ENCODE measurements around the gene CRACDL. TPM values are rescaled to one million over a fixed set of nuclear protein-coding genes. Genes with fewer than 3 reads are reported as not detected.
"Not testable (repeated sequence)": the region's sequence is repeated elsewhere in the genome, so short reads cannot be mapped to it uniquely, and the experiment has no call there.

Gene CRACDL
- total RNA-seq, 2 experiments from 2014 or later = 0.04 to 0.15 TPM

DNA sequence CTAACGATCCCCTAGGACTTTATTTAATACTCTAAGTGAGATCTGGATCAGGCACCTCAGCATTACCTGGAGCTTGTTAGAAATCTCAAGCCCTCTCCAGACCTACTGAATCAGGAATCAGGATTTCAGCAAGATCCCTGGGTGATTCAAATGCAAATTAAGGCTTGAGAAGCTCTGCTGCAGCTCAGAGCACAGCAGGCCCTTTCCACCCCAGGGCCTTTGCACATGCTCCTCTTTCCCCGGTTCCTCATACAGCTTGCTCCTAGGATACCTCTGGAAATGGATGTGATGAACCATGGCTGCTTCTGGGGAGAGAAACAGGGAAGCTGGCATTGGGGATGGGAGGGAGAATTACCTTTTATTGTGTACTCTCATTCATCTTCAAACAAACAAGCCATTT lies 164.8 kb downstream of the CRACDL start:
- ChIA-PET CTCF (interaction anchor here (0.6 to 3.4 kb wide), 13 partner anchors 26 to 256 kb away, joined by 3 to 16 read pairs (median 3); no protein-coding TSS in a partner anchor), POLR2A (interaction anchor here (0.6 to 2.1 kb wide), 8 partner anchors 13 to 132 kb away, joined by 3 to 17 read pairs (median 4); partner anchors contain the start of gene MGAT4A)

- ChIA-PET CTCF (interaction anchor here (1.2 to 3.4 kb wide), 3 partner anchors 39 to 120 kb away, joined by 3 to 16 read pairs (median 6); partner anchors contain the start of gene MGAT4A), POLR2A (no interaction called here)
Measured at GRCh38 chr2:98769784-98770183, 166.2 kb downstream of the CRACDL start.

DNA sequence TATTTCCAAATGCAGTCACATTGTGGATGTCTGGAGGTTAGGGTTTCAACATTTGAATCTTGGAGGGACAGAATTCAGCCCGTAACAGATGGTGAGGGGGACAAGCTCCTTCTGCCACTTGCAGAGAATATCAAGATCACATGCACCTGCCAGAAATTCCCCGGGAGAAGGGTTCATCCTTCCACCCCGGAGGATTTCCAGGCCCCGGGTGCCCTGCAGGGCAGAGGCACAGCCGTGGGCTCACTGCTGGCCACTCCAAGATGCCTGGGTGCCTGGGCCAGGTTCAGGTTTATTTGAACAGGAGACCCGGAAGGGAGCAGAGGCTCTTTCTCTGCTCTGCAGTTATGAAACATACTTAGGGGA lies 166.9 kb downstream of the CRACDL start:
- ChIA-PET POLR2A (no interaction called here), CTCF (interaction anchor here (2.5 to 3.4 kb wide), 2 partner anchors 38 to 120 kb away, joined by 6 to 16 read pairs; partner anchors contain the start of gene MGAT4A)

DNA sequence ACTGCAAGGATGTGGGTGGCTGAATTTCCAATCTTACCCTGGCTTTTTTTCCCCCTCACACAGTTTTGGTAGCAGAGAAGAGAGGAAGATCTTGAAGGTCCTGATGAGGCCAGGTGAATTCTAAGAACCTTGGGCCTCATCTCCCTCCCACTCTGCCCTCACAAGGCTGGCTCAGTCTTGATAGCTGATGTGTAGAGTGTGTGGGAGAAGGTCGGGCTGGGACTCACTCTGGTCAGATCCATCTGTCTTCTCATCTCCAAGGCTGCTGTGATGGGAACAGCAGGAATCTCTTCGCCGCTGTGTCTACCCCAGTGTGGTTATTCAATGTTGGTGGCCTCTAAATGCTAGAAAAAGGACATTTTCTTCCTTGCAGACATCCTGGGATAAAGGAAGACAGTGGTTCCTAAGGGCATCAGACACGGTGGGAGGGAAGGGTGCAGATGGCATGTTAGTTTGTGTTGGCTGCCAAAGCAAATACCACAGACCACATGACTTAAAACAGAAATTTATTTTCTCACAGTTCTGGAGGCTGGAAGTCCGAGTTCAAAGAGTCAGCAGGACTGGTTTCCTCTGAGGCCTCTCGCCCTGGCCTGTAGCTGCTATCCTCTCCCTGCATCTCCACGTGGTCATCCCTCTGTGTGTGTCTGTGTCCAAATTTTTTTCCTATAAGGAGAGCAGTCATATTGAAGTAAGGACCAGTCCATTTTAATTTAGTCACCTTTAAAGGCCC lies 167.5 kb downstream of the CRACDL start:
- CTCF ChIA-PET = interaction anchor here (1.2 to 3.4 kb wide), 3 partner anchors 38 to 119 kb away, joined by 4 to 16 read pairs (median 6); partner anchors contain the start of gene MGAT4A
- POLR2A ChIA-PET = interaction anchor here (0.6 to 1.2 kb wide), 3 partner anchors 9 to 68 kb away, joined by 3 to 8 read pairs (median 3); partner anchors contain the start of gene MGAT4A

- ChIA-PET POLR2A (no interaction called here), CTCF (interaction anchor here (0.5 kb wide), 1 partner anchor 73 kb away, joined by 3 read pairs; no protein-coding TSS in a partner anchor)
Measured at GRCh38 chr2:98764499-98764898, 171.5 kb downstream of the CRACDL start.

GRCh38 chr2:98763209-98763951 lies 172.6 kb downstream of the CRACDL start:
- ChIA-PET POLR2A (no interaction called here), CTCF (no interaction called here)

DNA sequence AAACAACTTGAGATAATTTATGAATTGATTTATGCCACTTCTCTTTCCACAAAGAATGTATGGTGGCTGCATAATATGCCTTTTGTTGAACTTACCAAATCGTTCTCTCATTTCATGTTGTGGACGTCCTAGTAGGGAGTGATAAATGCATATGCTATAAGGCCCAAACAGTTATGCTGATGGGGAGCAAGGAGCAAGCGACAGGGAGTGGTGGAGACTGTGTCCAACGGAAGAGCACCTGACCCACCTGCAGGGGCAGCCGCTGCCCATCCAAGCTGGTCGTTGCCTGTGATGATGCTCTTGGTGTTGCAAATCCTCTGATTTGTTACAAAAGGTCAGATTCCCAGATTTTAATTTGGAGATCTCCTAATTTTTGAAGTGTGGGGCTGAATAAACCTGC lies 174.1 kb downstream of the CRACDL start:
- ChIA-PET POLR2A (no interaction called here), CTCF (no interaction called here)

DNA sequence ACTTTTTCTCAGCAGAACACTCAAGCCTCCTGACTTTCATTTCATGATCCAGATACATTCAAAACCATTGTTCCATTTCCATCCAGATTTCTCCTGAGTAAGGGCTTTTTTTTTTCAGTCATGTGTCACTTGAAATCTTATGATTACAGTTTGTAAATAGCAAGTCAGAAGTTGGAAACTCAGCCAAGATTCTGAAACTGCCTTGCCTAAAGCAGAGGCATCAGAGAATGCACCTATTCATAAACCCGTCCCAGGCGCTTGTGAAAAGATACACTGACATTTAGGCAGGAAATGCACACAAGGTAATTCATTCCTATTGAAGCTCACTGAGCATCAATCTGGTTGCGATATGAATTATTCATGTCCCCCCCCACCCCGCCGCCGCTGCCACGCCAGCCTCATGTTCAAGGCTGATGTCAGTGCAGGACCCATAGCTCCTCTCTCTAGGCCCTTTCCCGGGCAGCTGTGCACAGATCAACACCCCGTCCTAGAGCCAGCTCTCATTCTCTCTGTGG lies 174.7 kb downstream of the CRACDL start:
- ChIA-PET POLR2A (no interaction called here), CTCF (no interaction called here)

GRCh38 chr2:98759827-98760625 lies 176.0 kb downstream of the CRACDL start:
- POLR2A ChIA-PET = interaction anchor here (0.7 to 1.1 kb wide), 2 partner anchors 8 to 12 kb away, joined by 3 to 6 read pairs; no protein-coding TSS in a partner anchor
- CTCF ChIA-PET = no interaction called here

DNA sequence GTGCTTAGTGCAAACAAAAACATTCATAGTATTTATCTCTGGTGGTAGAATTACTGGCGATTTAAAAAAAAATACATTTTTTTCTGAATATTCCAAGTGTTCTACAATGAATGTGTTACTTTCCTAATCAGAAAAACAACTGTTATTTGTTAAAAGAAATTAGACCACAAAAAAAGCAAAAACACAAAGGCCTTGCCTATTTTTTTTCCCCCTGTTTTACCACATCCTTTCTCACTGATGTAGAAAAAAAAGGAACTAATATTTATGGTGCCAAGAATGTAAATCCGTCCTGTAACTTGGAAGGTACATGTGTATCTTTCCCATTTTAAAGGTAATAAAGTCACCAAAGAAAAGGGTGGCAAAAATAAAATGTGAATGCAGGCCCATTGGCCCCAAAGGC lies 176.7 kb downstream of the CRACDL start:
- CTCF ChIA-PET = no interaction called here

GRCh38 chr2:98757904-98758421 lies 178.1 kb downstream of the CRACDL start:
- POLR2A ChIA-PET = interaction anchor here (0.8 to 1.0 kb wide), 3 partner anchors 13 to 20 kb away, joined by 3 to 5 read pairs (median 4); no protein-coding TSS in a partner anchor
- CTCF ChIA-PET = no interaction called here

More for the DNA sequence above, 176.7 kb downstream of the CRACDL start:
- POLR2A ChIA-PET = interaction anchor here (1.1 kb wide), 1 partner anchor 9 kb away, joined by 3 read pairs; no protein-coding TSS in a partner anchor

DNA sequence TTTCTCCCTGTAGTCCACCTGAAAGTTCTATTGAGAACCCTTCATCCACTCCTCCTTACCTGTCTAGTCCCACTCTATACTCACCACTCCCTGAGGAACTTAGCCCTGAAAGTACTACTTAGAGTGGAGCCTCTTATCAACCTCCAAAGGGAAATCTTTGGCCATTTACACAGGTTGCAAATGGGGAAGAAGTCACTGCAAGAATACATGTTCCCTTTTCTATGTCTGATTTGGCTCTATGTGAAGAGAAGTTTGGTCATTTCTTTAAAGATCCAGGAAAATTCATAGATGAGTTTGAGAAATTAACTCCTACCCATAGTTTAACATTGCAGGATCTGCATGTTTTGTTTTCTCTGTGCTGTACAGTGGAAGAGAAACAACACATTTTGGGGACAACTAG lies 182.2 kb downstream of the CRACDL start:
- ChIA-PET CTCF (interaction anchor here (1.7 kb wide), 1 partner anchor 14 kb away, joined by 3 read pairs; no protein-coding TSS in a partner anchor), POLR2A (no interaction called here)

DNA sequence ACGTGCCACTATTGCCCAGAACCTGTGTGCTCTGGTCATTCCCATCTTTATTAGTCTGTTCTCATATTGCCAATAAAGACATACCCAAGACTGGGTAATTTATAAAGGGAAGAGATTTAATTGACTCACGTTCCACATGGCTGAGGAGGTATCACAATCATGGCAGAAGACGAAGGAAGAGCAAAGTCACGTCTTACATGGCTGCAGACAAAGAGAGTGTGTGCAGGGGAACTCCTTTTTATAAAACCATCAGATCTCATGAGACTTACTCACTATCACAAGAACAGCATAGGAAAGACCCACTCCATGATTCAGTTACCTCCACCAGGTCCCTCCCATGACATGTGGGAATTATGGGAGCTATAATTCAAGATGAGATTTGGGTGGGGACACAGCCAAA lies 183.3 kb downstream of the CRACDL start:
- POLR2A ChIA-PET = not testable (repeated sequence)
- CTCF ChIA-PET = interaction anchor here (1.7 kb wide), 1 partner anchor 15 kb away, joined by 3 read pairs; no protein-coding TSS in a partner anchor

DNA sequence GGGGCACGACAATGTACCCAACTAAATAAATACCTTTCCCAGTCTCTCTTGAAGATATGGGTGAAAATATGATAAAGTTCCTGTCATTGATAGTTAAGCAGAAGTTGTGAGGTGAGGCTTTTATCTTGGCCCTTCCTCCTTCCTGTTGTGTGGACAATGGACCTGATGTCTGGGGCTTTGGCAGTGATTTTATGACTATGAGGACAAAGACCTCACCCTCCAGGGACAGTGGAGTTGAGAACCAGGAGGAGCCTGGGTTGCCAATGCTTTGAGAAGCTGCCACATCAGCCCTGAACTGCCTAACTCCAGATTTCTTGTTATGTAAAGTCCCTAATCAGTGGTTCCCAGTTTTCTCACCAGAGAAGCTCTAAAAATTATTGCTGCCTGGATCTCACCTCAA lies 184.3 kb downstream of the CRACDL start:
- ChIA-PET POLR2A (no interaction called here), CTCF (no interaction called here)

- CTCF ChIA-PET = no interaction called here
- POLR2A ChIA-PET = no interaction called here
Measured at GRCh38 chr2:98750593-98751282, 185.3 kb downstream of the CRACDL start.

DNA sequence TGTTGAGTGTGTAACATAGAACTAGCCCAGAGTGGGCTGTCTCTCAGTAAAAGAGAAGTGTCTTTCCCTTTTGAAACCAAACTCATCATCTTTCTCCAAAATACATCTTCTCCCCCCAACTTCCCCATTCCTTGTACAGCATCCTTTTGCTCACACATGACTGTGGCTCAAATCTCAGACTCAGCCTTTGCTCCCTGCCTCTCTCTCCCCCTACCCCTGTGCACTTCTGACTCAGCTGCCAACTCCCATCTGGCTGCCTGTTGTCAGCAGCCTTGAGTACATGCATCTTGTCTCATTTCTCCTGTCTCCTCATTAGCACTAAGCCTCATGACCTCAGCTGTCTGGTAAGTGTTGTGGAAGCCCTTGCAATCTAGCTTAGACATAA lies 187.0 kb downstream of the CRACDL start:
- ChIA-PET POLR2A (no interaction called here), CTCF (no interaction called here)

DNA sequence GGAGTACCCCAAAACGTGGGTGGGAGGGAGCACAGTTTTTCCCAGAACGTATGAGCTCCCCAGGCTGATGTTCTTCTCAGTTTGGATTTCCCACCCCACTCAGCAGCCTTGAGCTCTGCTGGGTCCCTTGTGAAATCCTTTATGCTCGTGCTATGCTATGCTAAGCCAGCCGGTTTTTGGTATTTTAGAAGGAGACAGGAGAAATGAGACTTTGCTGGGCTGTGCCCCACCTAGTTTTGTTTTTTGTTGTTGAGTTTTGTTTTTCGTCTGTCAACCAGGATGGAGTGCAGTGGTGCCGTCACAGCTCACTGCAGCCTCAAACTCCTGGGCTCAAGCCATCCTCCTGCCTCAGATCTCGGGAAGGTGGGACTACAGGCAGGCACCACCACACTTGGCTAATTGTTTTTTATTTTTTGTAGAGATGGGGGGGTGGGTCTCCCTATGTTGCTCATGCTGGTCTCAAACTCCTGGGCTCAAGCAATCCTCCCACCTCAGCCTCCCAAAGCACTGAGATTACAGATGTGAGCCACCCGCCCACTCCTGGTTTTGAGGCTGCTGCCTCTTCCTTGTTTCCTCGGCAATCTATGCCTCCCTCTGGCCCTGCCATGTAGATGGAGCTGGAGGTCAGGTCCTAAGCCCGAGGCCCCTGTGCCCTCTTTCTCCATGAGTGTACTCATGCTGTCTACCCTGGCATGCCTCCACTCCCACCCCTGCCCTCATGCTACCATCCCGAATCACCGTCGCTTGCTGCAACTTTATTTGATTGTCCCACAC lies 187.5 kb downstream of the CRACDL start:
- ChIA-PET CTCF (interaction anchor here (0.6 kb wide), 1 partner anchor 300 kb away, joined by 3 read pairs; no protein-coding TSS in a partner anchor), POLR2A (no interaction called here)

- POLR2A ChIA-PET = interaction anchor here (1.2 kb wide), 1 partner anchor 16 kb away, joined by 3 read pairs; no protein-coding TSS in a partner anchor
- CTCF ChIA-PET = interaction anchor here (0.6 kb wide), 1 partner anchor 300 kb away, joined by 3 read pairs; no protein-coding TSS in a partner anchor
Measured at GRCh38 chr2:98747888-98748287, 188.1 kb downstream of the CRACDL start.
